Dermis microvascular lymphatic vessel endothelial cell (primary cell): ENCODE results near the gene SCAMP2. TPM values are rescaled to one million over a fixed set of nuclear protein-coding genes. Genes with fewer than 3 reads are reported as not detected.

Source experiments
- DNase-seq, 2 donors: peaks; one replicate each; pipeline versions ENCODE4 v3.0.0 to v3.0.0-alpha.2; 2010; ENCODE audit warnings: low read depth in 2 of 2
- total RNA-seq: library from RNA; depleted of rRNA; stranded (reverse); fragments of >200 nt; gene quantifications from 2 replicates; pipeline ENCODE4 v1.2.1, GENCODE V29; 2014

The SCAMP2 gene
- total RNA-seq, 1 donor from 2014 or later = 12.3 TPM

- no peak for DNase-seq
Observed at GRCh38 chr15:74798388-74799254, 74.5 kb downstream of the SCAMP2 start.

- no peak for DNase-seq
Observed at GRCh38 chr15:74795966-74796625, 77.1 kb downstream of the SCAMP2 start.

- no peak for DNase-seq
Observed at GRCh38 chr15:74794970-74795349, 78.2 kb downstream of the SCAMP2 start.

GRCh38 chr15:74794248-74794969 lies 78.8 kb downstream of the SCAMP2 start:
- no peak for DNase-seq

Other genes with a start within 250 kb of the SCAMP2 start
- 13.0 and 21.7 TPM in 2 replicates for gene EDC3, start 177.3 kb downstream of the SCAMP2 start, total RNA-seq
- 21.6 and 39.8 TPM in 2 replicates for gene CYP1A1, start 147.8 kb downstream of the SCAMP2 start, total RNA-seq
- gene CYP1A2, start 124.5 kb downstream of the SCAMP2 start, total RNA-seq = under 0.01 TPM in 2 replicates
- 27.9 and 43.1 TPM in 2 replicates for gene CSK, start 91.3 kb downstream of the SCAMP2 start, total RNA-seq
- not detected in 2 replicates for gene LMAN1L, start 60.5 kb downstream of the SCAMP2 start, total RNA-seq
- gene CPLX3, start 46.7 kb downstream of the SCAMP2 start, total RNA-seq = not detected in 2 replicates
- gene ULK3, start 30.2 kb downstream of the SCAMP2 start, total RNA-seq = 15.9 and 25.8 TPM in 2 replicates
- gene MPI, start 16.7 kb upstream of the SCAMP2 start, total RNA-seq = 24.3 and 38.9 TPM in 2 replicates
- gene FAM219B, start 33.5 kb upstream of the SCAMP2 start, total RNA-seq = 29.8 and 48.0 TPM in 2 replicates
- 57.8 and 82.1 TPM in 2 replicates for gene COX5A, start 64.7 kb upstream of the SCAMP2 start, total RNA-seq
- gene RPP25, start 83.4 kb upstream of the SCAMP2 start, total RNA-seq = 20.0 and 45.1 TPM in 2 replicates
- gene SCAMP5, start 122.2 kb upstream of the SCAMP2 start, total RNA-seq = 13.1 and 18.1 TPM in 2 replicates
- gene PPCDC, start 150.2 kb upstream of the SCAMP2 start, total RNA-seq = 9.6 and 11.6 TPM in 2 replicates